Endothelial cell of umbilical vein (primary cell): Measurements from ENCODE around the gene KCNIP3. TPM values are rescaled to one million over a fixed set of nuclear protein-coding genes. Genes with fewer than 3 reads are reported as not detected.
"Not testable (repeated sequence)": the region's sequence is repeated elsewhere in the genome, so short reads cannot be mapped to it uniquely, and the experiment has no call there.

Source experiments
- BruUV-seq: library from RNA; stranded (reverse); fragments of 400-500 nt; replicated peaks from 2 replicates; lab custom pipeline; 2021; lab: Mats Ljungman, UMichigan
- CTCF ChIA-PET: fragments of 300-600, 350-600 bp; sonication (Branson Sonifier 250); formaldehyde crosslinking; loops from one replicate; lab custom pipeline; 2021; ENCODE audit warnings: antibody characterized with exemption, inconsistent platforms; lab: Charles Lee
- POLR2A ChIA-PET: fragments of 300-600, 350-600 bp; sonication (Branson Sonifier 250); formaldehyde crosslinking; loops from one replicate; lab custom pipeline; 2021; ENCODE audit warnings: antibody characterized with exemption, inconsistent platforms; lab: Charles Lee
- DNase-seq: peaks from one replicate; pipeline ENCODE4 v3.0.0-alpha.2; 2011; ENCODE audit warnings: low read depth, low spot score
- FAIRE-seq: peaks from 2 replicates; lab custom pipeline; 2011; peaks lifted over from hg19 to GRCh38; lab: Jason Lieb, UNC
- H2AFZ ChIP-seq: 2 replicates; pipeline ENCODE4 v1.6.0; 2012; ENCODE audit warnings: low read depth, low read length, control low read depth, inconsistent platforms
- H3K27ac ChIP-seq: 2 replicates; pipeline ENCODE4 v1.5.1; 2011; ENCODE audit warnings: low read depth, mild to moderate bottlenecking, control low read depth, low read length, moderate library complexity; ENCODE audit not compliant: insufficient read depth
- H3K27me3 ChIP-seq, 2 experiments: 2 replicates each; pipeline versions ENCODE4 v1.6.0 to v1.6.1; 2011; ENCODE audit warnings: low read length in 2 of 2, mixed read lengths in 1 of 2; ENCODE audit not compliant: control insufficient read depth in 2 of 2, insufficient read depth in 2 of 2
- H3K36me3 ChIP-seq, 2 experiments: 2 replicates in 1 of 2; 3 replicates in 1 of 2; pipeline ENCODE4 v1.5.1; 2011; ENCODE audit warnings: low read length in 2 of 2, mild to moderate bottlenecking in 1 of 2, moderate library complexity in 1 of 2; ENCODE audit not compliant: control insufficient read depth in 2 of 2, insufficient read depth in 2 of 2; ENCODE audit errors: extremely low read depth in 1 of 2
- H3K4me1 ChIP-seq: 3 replicates; pipeline ENCODE4 v1.5.1; 2011; ENCODE audit warnings: mild to moderate bottlenecking, low read length; ENCODE audit not compliant: control insufficient read depth, insufficient read depth; ENCODE audit errors: extremely low read depth
- H3K4me2 ChIP-seq: 2 replicates; pipeline ENCODE4 v1.6.1; 2011; ENCODE audit warnings: low read length, control low read depth, mixed read lengths; ENCODE audit not compliant: insufficient read depth
- H3K4me3 ChIP-seq, 3 experiments: fragments of 200-600 bp in 1 of 3; sonication (generic), shearing (Covaris generic) in 1 of 3; replicated peaks in 1 of 3; 2 replicates each; pipeline ENCODE4 v1.5.1; 2011 to 2016; ENCODE audit warnings: control low read depth in 3 of 3, low read length in 3 of 3, mild to moderate bottlenecking in 2 of 3, inconsistent platforms in 1 of 3, low read depth in 1 of 3, moderate library complexity in 1 of 3; ENCODE audit not compliant: insufficient read depth in 1 of 3
- H3K79me2 ChIP-seq: 2 replicates; pipeline ENCODE4 v1.6.0; 2012; ENCODE audit warnings: low read length, inconsistent platforms; ENCODE audit not compliant: control insufficient read depth, insufficient read depth
- H3K9ac ChIP-seq: replicated peaks from 2 replicates; pipeline ENCODE3; 2011; ENCODE audit warnings: low read length, control low read depth; ENCODE audit not compliant: insufficient read depth; ENCODE audit errors: extremely low read depth
- H3K9me1 ChIP-seq: replicated peaks from 3 replicates; pipeline ENCODE4 v1.6.0; 2011; ENCODE audit warnings: mild to moderate bottlenecking, low read length; ENCODE audit not compliant: control insufficient read depth, insufficient read depth; ENCODE audit errors: extremely low read depth
- H3K9me3 ChIP-seq: replicated peaks from 2 replicates; pipeline ENCODE4 v1.5.1; 2012; ENCODE audit warnings: low read length, inconsistent platforms; ENCODE audit not compliant: control insufficient read depth, insufficient read depth
- H4K20me1 ChIP-seq: replicated peaks from 2 replicates; pipeline ENCODE3; 2011; ENCODE audit warnings: mild to moderate bottlenecking, low read length; ENCODE audit not compliant: control insufficient read depth, insufficient read depth; ENCODE audit errors: extremely low read depth
- CTCF ChIP-seq, 2 donors: IDR thresholded peaks; 1 replicate in 1 of 2; 2 replicates in 1 of 2; pipeline ENCODE4 v1.5.1; 2011; ENCODE audit warnings: low read length in 2 of 2, mild to moderate bottlenecking in 2 of 2, moderate library complexity in 2 of 2, control low read depth in 1 of 2, inconsistent platforms in 1 of 2, low read depth in 1 of 2; ENCODE audit not compliant: insufficient read depth in 1 of 2; ENCODE audit errors: extremely low read depth in 1 of 2
- EZH2 ChIP-seq: IDR thresholded peaks from 2 replicates; pipeline ENCODE4 v1.6.1; 2012; ENCODE audit warnings: borderline replicate concordance, low read depth, mild to moderate bottlenecking, moderate library complexity, low read length, inconsistent platforms; ENCODE audit not compliant: severe bottlenecking
- FOS ChIP-seq: IDR thresholded peaks from 2 replicates; pipeline ENCODE4 v1.6.1; 2011; ENCODE audit warnings: mild to moderate bottlenecking, low read length, moderate library complexity, borderline replicate concordance; ENCODE audit not compliant: insufficient read depth
- GATA2 ChIP-seq: IDR thresholded peaks from 2 replicates; pipeline ENCODE4 v1.7.0; 2011; ENCODE audit warnings: low read depth, mild to moderate bottlenecking, moderate library complexity, mixed read lengths, low read length; ENCODE audit not compliant: insufficient read length, insufficient read depth
- JUN ChIP-seq: IDR thresholded peaks from 2 replicates; pipeline ENCODE4 v1.6.1; 2011; ENCODE audit warnings: borderline replicate concordance, low read depth; ENCODE audit not compliant: insufficient read length, insufficient read depth
- MAX ChIP-seq: IDR thresholded peaks from 2 replicates; pipeline ENCODE4 v1.6.1; 2011; ENCODE audit not compliant: insufficient read depth, insufficient read length
- MYC ChIP-seq: IDR thresholded peaks from one replicate; pipeline ENCODE4 v1.6.1; 2011; ENCODE audit warnings: mild to moderate bottlenecking, low read depth, low read length
- POLR2A ChIP-seq: IDR thresholded peaks from 2 replicates; pipeline ENCODE4 v1.6.1; 2012; ENCODE audit warnings: low read depth, mild to moderate bottlenecking, control low read depth, low read length
- POLR2AphosphoS5 ChIP-seq: IDR thresholded peaks from 2 replicates; pipeline ENCODE4 v1.6.1; 2012; ENCODE audit warnings: low read depth, mild to moderate bottlenecking, control low read depth, low read length, moderate library complexity; ENCODE audit not compliant: insufficient read depth
- dilution Hi-C: fragments of 300-500 bp; cut with MboI; formaldehyde crosslinking; loops from one replicate; pipeline ENCODE4 v1.15.0; 2019; ENCODE audit warnings: low sequenced_read_pairs; ENCODE audit not compliant: extremely low pct_ligation_motif_present
- intact Hi-C: fragments of 100-400 bp; cut with micrococcal nuclease; formaldehyde crosslinking; loops from one replicate; pipeline ENCODE4 v1.10.0; 2022
- polyA plus RNA-seq, 4 experiments: library from polyadenylated mRNA; depleted of rRNA in 3 of 4; stranded (reverse) in 3 of 4; unstranded in 1 of 4; fragments of >200 nt; gene quantifications; 2 replicates each; pipeline versions ENCODE4 v1.2.1 to v1.2.3, GENCODE V29; 2011 to 2012; ENCODE audit warnings: missing spikeins in 1 of 4
- total RNA-seq: library from RNA; stranded (reverse); gene quantifications from 2 replicates; pipeline ENCODE4 v1.2.3, GENCODE V29; 2021

Gene KCNIP3
- total and polyA plus RNA-seq, 2 donors (not counting 3 experiments of a cell fraction or from before 2014, with no cell fraction given) = 0.12 to 0.62 TPM

GRCh38 chr2:95354925-95355324 lies 57.8 kb downstream of the KCNIP3 start:
- H3K9me1 ChIP-seq = no peaks in the 10 kb centered on the region
- no peak for FAIRE-seq
- DNase-seq = no peak
- H3K27me3 ChIP-seq = no peaks in the 10 kb centered on the region
- H3K27ac ChIP-seq = no peak overlapping the region
- CTCF ChIA-PET = interaction anchor here (2.1 kb wide), 1 partner anchor 10 kb away, joined by 6 read pairs; no protein-coding TSS in a partner anchor
- H2AFZ ChIP-seq = no peak overlapping the region
- no peak overlapping the region for H3K4me3 ChIP-seq
- no peak for TF ChIP-seq JUN
- no peak for TF ChIP-seq POLR2A
- no peak for TF ChIP-seq POLR2AphosphoS5
- TF ChIP-seq MAX = no peak
- no peak for TF ChIP-seq MYC
- no peak for TF ChIP-seq FOS
- no peak for TF ChIP-seq GATA2
- no peak for TF ChIP-seq CTCF (IDR thresholded peaks at IDR 0.05; ENCODE audit: extremely low read depth in 1 of 2, insufficient read depth in 1 of 2, low read depth in 1 of 2, low read length in 2 of 2)
- no peak for TF ChIP-seq EZH2
- POLR2A ChIA-PET = no interaction called here
- no peaks in the 10 kb centered on the region for H3K9me3 ChIP-seq
- BruUV-seq = no TSS peak
- no peaks in the 10 kb centered on the region for H3K79me2 ChIP-seq
- no peak overlapping the region for H3K9ac ChIP-seq
- H3K4me2 ChIP-seq = no peak overlapping the region
- intact Hi-C loops = no loop called here
- no peaks in the 10 kb centered on the region for H3K36me3 ChIP-seq
- dilution Hi-C loops = no loop called here
- no peaks in the 10 kb centered on the region for H3K4me1 ChIP-seq
- H4K20me1 ChIP-seq = no peaks in the 10 kb centered on the region

- BruUV-seq, H3K9ac ChIP-seq, H2AFZ ChIP-seq, H3K27me3 ChIP-seq, H3K4me3 ChIP-seq, H3K79me2 ChIP-seq, H4K20me1 ChIP-seq, H3K9me1 ChIP-seq, H3K36me3 ChIP-seq, POLR2A ChIA-PET, H3K9me3 ChIP-seq, dilution Hi-C loops, H3K4me1 ChIP-seq, H3K27ac ChIP-seq, intact Hi-C loops, DNase-seq, CTCF ChIA-PET, H3K4me2 ChIP-seq, FAIRE-seq: not testable (repeated sequence)
Measured at GRCh38 chr2:95355486-95355885, 58.3 kb downstream of the KCNIP3 start.
